ENCODE measurements around the gene ZDHHC8. TPM values are rescaled to one million over a fixed set of nuclear protein-coding genes. Genes with fewer than 3 reads are reported as not detected.

The ZDHHC8 gene
- total RNA-seq, 1 donor from 2014 or later = 39.2 TPM

DNA sequence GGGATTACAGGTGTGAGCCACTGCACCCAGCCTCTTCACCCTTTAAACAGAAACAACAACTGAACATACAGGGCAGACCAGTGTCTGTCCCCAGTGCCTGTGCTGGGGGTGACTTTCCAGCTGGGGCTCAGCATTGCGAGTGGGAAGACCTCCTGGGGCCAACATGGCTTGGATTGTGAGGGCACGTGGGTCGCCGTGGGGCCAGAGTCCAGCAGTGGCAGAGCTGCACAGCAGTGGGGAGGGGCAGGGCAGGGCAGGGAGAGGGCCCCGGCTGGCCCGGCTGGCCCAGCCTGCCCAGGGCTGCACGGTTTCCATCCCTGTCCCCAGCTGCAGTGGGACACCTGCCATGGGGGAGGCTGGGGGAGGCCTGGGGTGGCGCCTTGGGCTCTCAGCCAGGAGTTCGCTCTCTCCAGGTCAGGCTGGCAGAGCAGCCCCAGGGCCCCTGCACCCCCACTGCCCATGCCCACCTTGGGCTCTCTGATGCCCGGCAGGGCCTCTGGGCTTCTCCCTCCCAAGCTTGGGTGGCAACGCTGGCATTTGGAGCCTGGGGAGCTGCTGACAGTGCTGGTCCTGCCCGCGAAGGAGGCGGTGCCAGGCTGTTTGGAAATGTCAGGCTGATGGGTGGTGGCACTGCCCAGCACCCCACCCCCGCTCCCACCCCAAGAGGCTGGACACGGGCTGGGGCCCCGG, 49.7 kb downstream of the ZDHHC8 start:
- intact Hi-C loops (cut with DNase I) = no loop called here
- DNase-seq (no peak), ATAC-seq (ENCODE audit: poor library complexity) (no peak)

DNA sequence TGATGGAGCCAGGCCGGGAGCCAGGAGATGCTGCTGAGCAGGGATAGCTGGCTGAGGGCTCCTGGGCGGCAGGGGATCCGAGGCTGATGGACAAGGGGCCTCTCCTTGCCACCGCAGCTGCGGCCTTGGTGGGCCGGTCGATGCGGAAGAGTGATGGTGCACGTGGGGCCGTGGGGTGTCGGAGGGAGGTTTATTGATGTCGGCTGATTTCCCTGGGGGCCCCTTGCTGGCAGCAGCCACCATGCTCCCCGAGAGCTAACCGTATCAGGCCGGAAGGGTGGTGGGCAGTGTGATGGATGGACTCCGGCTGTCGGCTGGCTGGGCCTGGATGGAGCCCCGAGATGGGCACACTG, 50.3 kb downstream of the ZDHHC8 start:
- ATAC-seq (ENCODE audit: poor library complexity) (no peak), DNase-seq (no peak)
- intact Hi-C loops (cut with DNase I) = no loop called here

DNA sequence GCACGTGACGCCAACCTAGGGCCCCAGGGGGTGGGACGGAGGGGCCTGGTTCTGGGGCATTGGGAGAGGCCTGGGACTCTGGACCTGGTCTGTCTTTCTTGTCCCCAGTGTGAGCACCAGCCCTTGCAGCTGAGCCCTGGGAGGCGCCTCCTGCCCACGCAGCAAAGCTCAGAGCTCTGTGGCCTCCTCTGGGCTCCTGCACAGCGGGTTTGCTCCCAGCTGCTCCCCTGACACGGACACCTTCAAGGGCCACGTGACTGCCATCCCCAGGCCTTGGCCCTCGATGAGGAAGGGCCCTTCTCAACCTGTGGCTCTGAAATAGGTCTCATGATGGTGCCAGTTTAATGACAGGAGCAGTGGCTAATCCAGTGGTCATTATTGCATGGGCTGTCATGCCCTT, 50.8 kb downstream of the ZDHHC8 start:
- DNase-seq (no peak), ATAC-seq (ENCODE audit: poor library complexity) (no peak)
- intact Hi-C loops (cut with DNase I) = no loop called here

DNA sequence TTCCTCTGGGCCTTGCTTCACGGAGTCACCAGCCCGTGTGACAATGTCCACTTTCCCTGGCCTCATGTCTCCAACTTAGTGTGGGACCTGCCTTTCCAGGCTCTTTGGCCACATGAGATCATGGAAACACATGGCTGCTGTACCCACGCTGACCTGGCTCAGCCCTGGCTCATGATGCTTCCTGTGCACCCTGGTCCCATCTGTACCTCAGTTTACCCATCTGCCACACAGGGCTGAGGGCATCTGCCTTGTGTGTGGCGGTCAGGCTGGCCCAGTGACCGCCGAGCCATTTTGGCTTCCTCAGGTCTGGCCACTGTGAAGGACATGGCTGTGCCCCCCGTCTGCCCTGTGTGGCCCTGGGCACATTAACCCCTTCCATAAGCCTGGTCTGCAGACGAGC, 51.5 kb downstream of the ZDHHC8 start:
- ATAC-seq (ENCODE audit: poor library complexity) (no peak), DNase-seq (no peak)
- intact Hi-C loops (cut with DNase I) = no loop called here

DNA sequence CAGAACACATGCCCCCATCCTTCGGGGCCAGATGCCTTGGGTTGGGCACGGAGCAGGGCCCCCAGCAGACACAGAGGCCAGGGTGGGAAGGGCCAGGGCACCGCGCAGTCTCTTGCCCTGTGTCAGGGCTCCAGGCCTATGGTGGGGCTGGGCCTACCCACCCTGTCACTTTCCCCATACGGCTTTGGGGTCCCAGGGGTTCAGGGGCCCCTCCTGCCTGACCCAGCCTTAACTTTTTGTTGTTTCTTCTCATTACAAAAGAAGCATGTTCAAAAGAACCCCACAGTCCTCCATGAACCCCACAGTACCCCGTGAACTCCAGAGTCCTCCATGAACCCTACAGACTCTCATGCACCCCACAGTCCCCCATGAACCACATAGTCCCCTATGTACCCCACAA, 52.2 kb downstream of the ZDHHC8 start:
- intact Hi-C loops (cut with DNase I) = no loop called here
- ATAC-seq (ENCODE audit: poor library complexity) (no peak), DNase-seq (no peak)

DNA sequence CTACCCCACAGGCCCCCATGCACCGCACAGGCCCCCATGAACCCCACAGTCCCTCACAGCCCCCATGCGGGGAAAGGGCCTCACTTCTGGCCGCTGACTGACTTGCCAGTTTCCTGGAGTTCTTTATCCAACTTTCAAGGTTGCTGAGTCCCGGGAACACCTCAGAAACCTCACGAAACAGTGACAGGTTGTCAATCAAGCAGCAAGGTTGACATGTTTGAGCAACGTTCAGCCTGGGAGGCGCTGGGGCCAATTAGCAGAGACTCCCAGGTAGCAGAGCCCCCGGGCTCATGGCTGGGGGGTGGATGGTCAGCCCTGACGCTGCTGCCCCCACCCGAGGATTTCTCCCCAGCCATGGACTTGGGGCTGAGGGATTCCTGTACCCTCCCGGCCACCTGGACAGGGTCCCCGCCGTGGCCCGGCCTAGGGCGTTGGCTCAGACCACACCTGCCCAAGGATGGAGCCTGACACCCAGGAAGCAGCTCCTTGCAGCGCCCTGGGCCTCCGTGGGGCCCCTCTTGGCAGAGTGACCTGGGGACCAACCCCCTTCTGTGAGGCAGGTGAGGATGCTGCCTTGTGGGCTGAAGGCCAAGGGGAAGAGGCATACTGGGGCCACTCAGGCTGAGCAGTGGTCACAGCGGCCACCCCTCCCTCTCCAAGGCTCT, 53.0 kb downstream of the ZDHHC8 start:
- ATAC-seq (ENCODE audit: poor library complexity) = no peak
- no peak for DNase-seq
- intact Hi-C loops (cut with DNase I) = no loop called here

DNA sequence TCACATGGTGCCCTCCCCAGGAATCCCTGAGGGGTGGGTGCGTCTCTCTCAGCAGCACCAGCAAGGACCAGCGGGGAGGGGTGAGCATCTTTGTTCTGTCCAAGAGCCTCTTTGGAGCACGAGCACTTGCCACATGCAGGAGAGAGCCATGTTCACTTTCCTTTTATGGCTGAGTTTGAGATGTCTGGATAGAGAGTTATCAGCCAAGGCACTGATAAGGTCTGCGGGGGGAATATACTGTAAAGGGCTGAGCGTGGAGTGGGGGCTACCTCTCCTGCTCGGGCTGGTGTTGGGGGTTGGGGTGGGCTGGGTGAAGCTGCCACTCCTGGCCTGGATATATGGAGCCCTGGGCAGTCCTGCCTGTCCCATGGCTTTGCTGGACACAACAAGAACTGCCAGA, 54.1 kb downstream of the ZDHHC8 start:
- ATAC-seq (ENCODE audit: poor library complexity) = no peak
- intact Hi-C loops (cut with DNase I) = no loop called here

DNA sequence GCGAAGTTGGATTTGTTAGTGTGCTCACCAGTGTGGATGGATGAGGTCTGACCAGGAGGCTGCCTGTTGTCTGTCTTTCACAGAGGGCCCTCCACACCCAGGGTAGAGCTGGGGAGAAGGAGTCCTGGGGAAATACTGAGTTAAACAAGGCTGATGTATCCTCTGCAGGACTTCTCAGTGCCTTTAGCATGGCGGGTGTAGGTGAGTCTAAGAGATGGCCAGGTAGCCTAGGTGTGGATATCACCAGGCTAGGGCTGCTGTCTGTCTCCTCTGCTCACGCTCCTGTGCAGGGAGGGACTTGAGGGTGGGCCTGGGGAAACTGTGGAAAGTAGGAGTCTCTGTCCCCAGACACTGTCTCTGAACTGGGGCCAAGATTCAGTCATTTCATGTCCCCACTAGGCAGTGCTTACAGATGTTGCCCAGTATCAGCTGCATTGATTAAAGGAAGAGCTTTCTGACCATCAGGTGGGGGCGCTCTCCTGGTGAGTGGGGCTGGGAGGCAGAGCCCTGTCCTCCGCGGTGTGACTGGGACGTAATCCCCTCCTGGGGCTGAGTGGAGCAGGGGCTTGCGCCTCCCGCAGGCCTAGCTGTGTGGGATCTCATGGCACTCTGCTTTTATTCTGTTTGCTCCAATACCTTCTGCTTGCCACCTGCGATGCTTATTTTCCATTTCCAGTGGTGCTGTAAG, 54.7 kb downstream of the ZDHHC8 start:
- DNase-seq (no peak), ATAC-seq (ENCODE audit: poor library complexity) (no peak)
- intact Hi-C loops (cut with DNase I) = no loop called here

More for the DNA sequence above, 54.1 kb downstream of the ZDHHC8 start:
- DNase-seq = no peak

DNA sequence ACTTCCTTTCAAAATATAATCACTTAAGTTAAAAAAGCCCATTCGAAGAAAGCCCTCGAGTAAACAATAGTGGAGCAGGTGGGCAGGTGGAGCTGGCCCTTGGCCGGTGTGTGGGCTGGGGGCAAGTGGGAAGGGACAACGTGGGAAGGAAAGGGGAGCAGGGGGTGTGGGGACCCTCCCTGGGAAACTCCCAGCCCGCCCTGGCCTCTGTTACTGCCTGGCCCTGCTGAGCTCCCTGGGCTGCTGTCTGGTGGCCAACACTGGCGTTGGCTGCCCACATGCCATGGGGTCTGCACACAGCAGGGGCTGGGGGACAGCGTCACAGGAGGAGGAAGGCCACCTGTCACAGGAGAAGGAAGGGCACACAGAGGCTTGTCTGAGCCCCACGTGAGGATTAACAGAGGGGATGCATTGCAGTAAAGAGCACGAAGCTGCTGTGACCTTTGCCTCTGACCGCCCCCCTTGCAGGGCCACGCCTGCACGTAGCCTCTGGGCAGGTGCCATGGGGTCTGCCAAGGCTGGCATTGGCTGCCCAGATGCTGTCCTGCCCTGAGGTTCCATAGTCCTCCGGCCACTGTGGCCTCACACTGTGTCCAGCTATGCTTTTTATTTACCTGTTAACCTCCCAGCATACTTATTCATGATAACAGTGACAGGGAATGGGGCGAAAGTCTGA, 55.4 kb downstream of the ZDHHC8 start:
- no peak for ATAC-seq (ENCODE audit: poor library complexity)
- DNase-seq = no peak
- intact Hi-C loops (cut with DNase I) = no loop called here

DNA sequence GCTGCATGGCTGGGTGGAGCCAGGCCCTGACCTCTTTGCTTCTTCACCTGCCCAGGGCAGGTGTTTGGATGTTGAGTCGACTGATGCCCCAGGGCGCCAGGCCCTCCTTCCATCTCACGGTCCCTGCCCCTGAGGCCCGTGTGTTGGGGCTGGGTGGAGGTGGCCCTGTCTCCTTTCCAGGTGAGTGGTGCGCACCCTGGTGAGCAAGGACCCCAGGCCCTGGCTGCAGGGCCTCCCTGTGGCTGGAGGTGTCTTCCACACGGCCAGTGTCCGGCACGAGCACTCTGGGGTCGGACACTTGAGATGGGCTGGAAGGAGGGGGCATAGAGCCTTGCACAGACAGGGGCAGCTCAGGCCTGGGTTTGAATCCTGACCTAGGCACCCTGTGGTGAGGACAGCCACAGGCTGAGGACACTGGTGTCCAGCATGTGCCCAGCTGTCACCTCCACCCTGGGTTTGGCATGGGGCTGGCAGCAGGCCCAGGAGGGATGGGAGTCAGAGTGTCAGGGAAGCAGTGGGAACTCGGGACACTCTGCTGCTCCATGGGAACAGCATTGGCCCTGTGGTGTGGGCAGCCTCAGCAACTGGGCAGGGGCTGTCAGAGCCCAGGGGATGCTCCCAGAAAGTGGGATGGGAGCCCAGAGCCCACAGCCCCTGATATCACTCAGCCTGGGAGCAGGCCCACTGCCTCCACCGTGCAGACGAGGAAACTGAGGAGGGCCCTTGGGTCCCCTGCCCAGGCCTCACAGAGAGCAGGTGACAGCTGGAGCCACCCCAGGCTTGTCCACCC, 56.4 kb downstream of the ZDHHC8 start:
- ATAC-seq (ENCODE audit: poor library complexity) (no peak), DNase-seq (no peak)
- intact Hi-C loops (cut with DNase I) = no loop called here

DNA sequence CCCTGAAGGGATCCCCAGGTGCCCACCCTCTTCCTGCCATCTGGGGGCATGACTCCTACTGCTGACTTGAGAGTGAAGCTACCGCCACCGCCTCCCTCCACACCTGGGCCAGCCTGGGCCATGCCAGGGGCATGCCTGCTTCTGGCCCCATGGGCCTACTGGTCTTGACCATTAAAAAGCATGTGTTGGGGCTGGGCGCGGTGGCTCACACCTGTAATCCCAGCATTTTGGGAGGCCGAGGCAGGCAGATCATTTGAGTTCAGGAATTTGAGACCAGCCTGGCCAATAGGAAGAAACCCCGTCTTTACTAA, 56.9 kb downstream of the ZDHHC8 start:
- no peak for DNase-seq
- ATAC-seq (ENCODE audit: poor library complexity) = no peak
- intact Hi-C loops (cut with DNase I) = no loop called here

DNA sequence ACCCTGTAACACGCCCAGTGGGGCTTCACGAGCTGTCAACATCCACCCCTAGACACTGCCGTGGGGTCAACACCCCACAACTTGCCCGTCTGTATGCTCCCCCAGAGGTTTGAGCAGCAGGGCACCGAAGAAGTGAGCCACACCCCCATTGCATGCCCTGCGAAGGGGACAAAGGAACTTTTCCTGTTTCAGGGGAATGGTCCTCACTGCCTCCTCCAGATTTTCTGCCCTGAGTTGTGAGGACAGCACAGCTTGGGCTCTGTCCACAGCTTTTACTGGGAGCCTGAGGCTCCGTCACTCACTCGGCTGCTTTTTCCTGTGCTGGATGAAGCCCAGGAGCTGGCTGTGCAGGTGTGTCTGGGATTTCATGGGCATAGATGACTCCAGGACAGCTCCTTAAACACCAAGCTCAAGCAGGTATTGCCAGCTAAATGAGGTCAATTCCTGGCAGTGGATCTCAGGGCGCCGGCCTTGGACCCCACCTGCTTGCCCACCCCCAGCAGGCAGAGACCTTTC, 59.5 kb downstream of the ZDHHC8 start:
- ATAC-seq (ENCODE audit: poor library complexity) (no peak), DNase-seq (no peak)
- intact Hi-C loops (cut with DNase I) = no loop called here

DNA sequence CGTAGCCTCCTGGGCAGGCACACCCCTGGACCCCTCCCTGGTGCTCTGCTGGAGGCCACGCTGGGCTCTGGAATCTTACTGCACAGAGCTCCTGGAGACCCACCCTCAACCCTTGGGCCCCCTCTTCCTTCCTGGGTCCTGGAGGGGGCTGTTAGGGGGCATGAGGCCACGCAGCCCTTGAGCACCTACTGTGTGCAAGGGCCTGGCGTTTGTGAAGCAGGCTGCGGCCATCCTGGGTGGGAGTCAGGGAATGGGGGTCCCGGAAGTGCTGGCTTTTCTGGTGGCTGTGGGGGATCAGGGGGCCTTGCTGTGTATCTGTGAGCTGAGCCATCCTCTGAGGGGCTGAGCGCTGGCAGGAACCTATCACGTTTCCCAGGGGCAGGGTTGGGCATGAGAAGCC, 60.2 kb downstream of the ZDHHC8 start:
- intact Hi-C loops (cut with DNase I) = no loop called here
- DNase-seq = no peak
- ATAC-seq (ENCODE audit: poor library complexity) = no peak

DNA sequence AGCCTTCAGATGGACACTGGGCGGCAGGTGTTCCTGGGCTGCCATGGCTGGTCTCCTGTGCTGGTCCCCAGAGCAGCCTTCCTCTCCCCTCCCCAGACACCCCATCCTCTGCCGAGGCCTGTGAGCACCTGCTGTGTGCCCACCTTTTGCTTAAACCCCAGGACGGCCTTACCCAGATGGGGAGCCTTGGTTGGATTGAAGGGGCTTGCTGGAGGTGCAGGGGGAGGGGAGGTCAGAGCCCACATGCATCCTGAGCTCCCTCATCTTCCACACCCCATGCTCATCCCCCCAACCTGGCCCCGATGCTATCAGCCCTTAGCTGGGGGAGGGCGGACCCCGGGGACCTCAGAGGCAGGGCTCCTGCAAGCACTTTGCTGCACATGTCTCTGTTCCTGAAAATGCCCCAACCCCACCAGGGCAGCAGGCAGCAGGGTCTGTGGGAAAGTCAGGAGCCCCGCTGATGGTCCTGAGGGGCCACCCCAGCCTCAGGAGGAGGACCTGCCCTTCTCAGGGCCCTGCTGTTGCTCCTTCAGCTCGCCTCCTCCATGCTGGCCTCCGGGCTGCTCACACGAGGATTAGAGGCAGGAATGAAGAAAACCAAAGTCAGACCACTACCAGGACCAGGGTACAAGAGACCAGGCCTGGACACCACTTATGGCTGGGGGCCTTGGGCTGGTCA, 60.8 kb downstream of the ZDHHC8 start:
- ATAC-seq (ENCODE audit: poor library complexity) = no peak
- intact Hi-C loops (cut with DNase I) = no loop called here
- no peak for DNase-seq

DNA sequence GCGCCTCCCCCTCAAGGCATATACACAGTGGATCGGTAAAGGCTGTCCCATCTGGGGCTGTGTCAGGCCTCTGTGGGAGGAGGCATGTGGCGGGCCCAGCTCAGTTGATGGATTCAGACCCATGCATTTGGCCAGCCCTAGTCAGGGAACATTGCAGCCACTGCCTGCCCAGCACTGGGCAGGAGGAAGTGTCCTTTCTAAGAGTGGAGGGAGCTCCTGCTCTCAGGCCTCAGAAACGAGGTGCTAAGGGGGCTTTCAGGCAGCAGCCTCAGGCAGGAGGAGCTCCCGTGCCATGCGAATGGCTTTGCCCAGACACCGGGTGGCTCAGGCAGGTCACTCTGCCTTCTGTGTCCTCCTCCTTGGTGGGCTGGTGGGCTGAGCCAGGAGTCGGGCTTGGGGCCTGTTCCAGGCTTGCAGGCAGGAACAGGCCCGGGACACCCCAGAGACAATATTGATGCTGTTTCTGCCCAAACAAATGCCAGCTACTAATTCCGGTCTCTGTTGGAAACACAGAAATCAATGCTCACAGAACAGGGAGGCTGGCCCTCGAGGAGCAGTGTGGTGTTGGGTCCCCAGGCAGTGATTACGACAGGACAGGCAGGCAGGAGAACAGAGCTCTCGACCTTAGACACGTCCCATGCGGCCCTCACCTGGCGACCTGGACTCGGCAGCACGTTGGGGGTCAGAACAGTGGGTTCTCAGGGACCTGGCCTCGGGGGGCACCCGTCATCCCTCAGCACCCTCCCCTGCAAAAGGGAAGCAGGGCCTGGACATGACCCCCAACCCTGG, 61.6 kb downstream of the ZDHHC8 start:
- no peak for ATAC-seq (ENCODE audit: poor library complexity)
- no peak for DNase-seq
- intact Hi-C loops (cut with DNase I) = no loop called here

DNA sequence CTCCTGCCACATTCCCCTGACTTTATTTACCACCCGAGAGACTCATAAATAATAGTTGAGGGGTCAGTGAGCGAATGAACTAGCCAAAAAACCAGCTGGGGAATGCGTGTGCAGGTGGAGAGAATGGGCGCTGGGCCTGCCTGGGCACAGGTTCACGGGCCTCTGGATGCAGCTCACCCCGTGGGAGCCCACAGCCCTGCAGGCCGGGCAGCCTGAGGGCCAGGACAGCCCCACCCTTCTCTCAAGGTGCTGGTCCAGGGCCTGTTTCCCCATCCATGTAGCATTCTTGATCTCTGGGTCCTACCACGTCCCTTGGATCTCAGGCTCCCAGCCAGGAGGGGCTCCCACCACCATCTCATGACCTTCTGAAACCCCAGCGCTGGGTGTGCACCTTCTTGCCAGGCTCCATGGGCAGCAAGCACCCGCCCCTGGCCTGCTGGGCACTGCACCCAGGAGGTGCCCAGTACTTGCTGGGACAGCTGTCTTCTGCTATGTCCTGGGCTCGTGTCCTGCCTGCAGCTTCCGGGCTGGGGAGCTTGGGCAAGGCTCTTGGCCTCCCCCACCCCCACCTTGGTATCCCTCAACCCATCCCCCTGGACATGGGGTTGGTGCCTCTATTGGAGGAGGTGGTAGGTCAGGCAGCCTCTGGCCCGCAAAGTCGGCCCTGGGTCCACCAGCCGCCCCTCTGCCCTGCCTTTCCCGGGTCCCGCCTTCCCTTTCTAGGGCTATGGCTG, 62.3 kb downstream of the ZDHHC8 start:
- ATAC-seq (ENCODE audit: poor library complexity) (no peak), DNase-seq (no peak)
- intact Hi-C loops (cut with DNase I) = no loop called here

Measured in Right ventricle myocardium superior (tissue), 1 donor.